SK-N-SH (cell line): Measurements from ENCODE around the gene PDLIM5.

Experiments used
- TAF1 ChIP-seq: IDR thresholded peaks from 2 replicates; pipeline ENCODE4 v1.6.1; 2012; ENCODE audit warnings: low read depth, mild to moderate bottlenecking, low read length, moderate library complexity, borderline replicate concordance
- YY1 ChIP-seq: IDR thresholded peaks from 2 replicates; pipeline ENCODE4 v1.4.0; 2012; ENCODE audit warnings: low read depth, mild to moderate bottlenecking
- TF ChIP-seq, protein P1 (sequence below): fragments of 200-600 bp; sonication (generic); IDR thresholded peaks from 2 replicates; pipeline ENCODE4 v1.6.1; 2017; ENCODE audit warnings: antibody characterized with exemption, mild to moderate bottlenecking, moderate library complexity
- TF ChIP-seq, protein P2 (sequence below): IDR thresholded peaks from 2 replicates; pipeline ENCODE4 v1.6.1; 2012; ENCODE audit warnings: mild to moderate bottlenecking, low read depth, low read length, moderate library complexity

DNA sequence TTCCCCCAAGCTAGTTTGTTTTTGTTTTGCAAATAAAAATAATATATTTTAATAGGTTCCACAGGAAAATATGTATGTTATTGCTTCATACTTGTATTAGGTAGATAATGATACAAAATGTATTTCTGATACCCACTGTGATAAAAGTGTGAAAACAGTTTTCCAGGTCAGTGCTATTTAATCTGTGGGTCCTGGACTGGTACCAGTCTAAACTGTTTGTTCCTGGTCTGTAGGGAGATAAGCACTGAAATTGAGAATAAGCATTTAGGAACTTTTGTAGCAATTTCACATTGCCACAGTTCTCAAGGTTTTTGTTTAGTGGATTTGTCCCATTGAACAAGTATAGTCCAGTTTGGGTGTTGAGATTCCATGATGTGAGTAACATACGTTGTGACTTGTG, 110.5 kb downstream of the PDLIM5 start:
- no peak for TF ChIP-seq YY1
- no peak for TF ChIP-seq TAF1
- TF ChIP-seq, protein P1, sequence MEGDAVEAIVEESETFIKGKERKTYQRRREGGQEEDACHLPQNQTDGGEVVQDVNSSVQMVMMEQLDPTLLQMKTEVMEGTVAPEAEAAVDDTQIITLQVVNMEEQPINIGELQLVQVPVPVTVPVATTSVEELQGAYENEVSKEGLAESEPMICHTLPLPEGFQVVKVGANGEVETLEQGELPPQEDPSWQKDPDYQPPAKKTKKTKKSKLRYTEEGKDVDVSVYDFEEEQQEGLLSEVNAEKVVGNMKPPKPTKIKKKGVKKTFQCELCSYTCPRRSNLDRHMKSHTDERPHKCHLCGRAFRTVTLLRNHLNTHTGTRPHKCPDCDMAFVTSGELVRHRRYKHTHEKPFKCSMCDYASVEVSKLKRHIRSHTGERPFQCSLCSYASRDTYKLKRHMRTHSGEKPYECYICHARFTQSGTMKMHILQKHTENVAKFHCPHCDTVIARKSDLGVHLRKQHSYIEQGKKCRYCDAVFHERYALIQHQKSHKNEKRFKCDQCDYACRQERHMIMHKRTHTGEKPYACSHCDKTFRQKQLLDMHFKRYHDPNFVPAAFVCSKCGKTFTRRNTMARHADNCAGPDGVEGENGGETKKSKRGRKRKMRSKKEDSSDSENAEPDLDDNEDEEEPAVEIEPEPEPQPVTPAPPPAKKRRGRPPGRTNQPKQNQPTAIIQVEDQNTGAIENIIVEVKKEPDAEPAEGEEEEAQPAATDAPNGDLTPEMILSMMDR = no peak
- TF ChIP-seq, protein P2, sequence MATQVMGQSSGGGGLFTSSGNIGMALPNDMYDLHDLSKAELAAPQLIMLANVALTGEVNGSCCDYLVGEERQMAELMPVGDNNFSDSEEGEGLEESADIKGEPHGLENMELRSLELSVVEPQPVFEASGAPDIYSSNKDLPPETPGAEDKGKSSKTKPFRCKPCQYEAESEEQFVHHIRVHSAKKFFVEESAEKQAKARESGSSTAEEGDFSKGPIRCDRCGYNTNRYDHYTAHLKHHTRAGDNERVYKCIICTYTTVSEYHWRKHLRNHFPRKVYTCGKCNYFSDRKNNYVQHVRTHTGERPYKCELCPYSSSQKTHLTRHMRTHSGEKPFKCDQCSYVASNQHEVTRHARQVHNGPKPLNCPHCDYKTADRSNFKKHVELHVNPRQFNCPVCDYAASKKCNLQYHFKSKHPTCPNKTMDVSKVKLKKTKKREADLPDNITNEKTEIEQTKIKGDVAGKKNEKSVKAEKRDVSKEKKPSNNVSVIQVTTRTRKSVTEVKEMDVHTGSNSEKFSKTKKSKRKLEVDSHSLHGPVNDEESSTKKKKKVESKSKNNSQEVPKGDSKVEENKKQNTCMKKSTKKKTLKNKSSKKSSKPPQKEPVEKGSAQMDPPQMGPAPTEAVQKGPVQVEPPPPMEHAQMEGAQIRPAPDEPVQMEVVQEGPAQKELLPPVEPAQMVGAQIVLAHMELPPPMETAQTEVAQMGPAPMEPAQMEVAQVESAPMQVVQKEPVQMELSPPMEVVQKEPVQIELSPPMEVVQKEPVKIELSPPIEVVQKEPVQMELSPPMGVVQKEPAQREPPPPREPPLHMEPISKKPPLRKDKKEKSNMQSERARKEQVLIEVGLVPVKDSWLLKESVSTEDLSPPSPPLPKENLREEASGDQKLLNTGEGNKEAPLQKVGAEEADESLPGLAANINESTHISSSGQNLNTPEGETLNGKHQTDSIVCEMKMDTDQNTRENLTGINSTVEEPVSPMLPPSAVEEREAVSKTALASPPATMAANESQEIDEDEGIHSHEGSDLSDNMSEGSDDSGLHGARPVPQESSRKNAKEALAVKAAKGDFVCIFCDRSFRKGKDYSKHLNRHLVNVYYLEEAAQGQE = no peak
